ENCODE measurements around the gene GALNT12.

DNA sequence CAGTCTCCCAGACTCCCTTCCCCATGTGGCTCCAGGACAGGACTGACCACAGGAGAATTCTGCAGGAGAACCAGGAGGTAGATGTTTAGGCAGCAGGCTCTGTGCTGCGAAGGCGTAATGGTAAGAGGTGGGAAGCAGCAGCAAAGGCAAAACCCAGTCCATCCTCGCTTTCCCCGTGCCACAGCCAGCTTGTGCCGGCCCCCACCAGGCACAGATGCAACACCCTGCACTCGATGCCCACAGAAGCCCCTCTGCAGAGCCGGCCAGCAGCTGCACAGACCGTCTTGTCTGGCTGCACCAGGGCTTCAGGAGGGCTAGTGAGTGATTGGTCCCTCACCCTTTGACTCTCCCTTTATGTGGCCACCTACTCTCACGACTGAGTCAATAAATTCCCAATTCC, 39.1 kb upstream of the GALNT12 start:
- TF ChIP-seq, protein P1, sequence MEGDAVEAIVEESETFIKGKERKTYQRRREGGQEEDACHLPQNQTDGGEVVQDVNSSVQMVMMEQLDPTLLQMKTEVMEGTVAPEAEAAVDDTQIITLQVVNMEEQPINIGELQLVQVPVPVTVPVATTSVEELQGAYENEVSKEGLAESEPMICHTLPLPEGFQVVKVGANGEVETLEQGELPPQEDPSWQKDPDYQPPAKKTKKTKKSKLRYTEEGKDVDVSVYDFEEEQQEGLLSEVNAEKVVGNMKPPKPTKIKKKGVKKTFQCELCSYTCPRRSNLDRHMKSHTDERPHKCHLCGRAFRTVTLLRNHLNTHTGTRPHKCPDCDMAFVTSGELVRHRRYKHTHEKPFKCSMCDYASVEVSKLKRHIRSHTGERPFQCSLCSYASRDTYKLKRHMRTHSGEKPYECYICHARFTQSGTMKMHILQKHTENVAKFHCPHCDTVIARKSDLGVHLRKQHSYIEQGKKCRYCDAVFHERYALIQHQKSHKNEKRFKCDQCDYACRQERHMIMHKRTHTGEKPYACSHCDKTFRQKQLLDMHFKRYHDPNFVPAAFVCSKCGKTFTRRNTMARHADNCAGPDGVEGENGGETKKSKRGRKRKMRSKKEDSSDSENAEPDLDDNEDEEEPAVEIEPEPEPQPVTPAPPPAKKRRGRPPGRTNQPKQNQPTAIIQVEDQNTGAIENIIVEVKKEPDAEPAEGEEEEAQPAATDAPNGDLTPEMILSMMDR (IDR thresholded peaks at IDR 0.05; ENCODE audit: low read length) = no peak
- no peak for TF ChIP-seq EZH2 (IDR thresholded peaks at IDR 0.05; ENCODE audit: borderline replicate concordance, low read length)
